ENCODE measurements around the gene DOCK4. TPM values are rescaled to one million over a fixed set of nuclear protein-coding genes. Genes with fewer than 3 reads are reported as not detected.

The DOCK4 gene
- polyA plus RNA-seq, 1 donor (not counting 4 experiments of a cell fraction or from before 2014, with no cell fraction given): 13.9 TPM

GRCh38 chr7:111780527-111780926 lies 425.7 kb downstream of the DOCK4 start:
- Histone ChIP-seq H3K4me3 (ENCODE audit: control insufficient read depth in 2 of 3, extremely low read depth in 1 of 3, insufficient read depth in 2 of 3, low read depth in 1 of 3, low read length in 3 of 3) (no peak overlapping the region), H3K27ac (ENCODE audit: control insufficient read depth, insufficient read depth, low read length) (no peak overlapping the region), H3K36me3 (ENCODE audit: control insufficient read depth in 2 of 2, extremely low read depth in 1 of 2, insufficient read depth in 2 of 2, low read length in 2 of 2) (no peaks in the 10 kb centered on the region), H2AFZ (ENCODE audit: control insufficient read depth, low read length) (no peak overlapping the region), H3K9me3 (ENCODE audit: control insufficient read depth, low read depth, low read length) (no peaks in the 10 kb centered on the region), H3K4me1 (ENCODE audit: control insufficient read depth, extremely low read depth, insufficient read depth, low read length) (no peaks in the 10 kb centered on the region), H3K9me1 (ENCODE audit: control insufficient read depth, extremely low read depth, insufficient read depth, low read length) (no peaks in the 10 kb centered on the region), H4K20me1 (ENCODE audit: control insufficient read depth, extremely low read depth, insufficient read depth, low read length) (no peaks in the 10 kb centered on the region), H3K27me3 (ENCODE audit: control insufficient read depth, extremely low read depth, insufficient read depth, low read length) (no peaks in the 10 kb centered on the region), H3K79me2 (ENCODE audit: control insufficient read depth, insufficient read depth, low read length) (no peaks in the 10 kb centered on the region), H3K9ac (ENCODE audit: control insufficient read depth, extremely low read depth, insufficient read depth, low read length) (no peak overlapping the region), H3K4me2 (ENCODE audit: control insufficient read depth, extremely low read depth, insufficient read depth, low read depth, low read length) (no peak overlapping the region)
- no peak for TF ChIP-seq CTCF (optimal IDR thresholded peaks at IDR 0.05 in 1 of 3, IDR thresholded peaks at IDR 0.05 in 1 of 3, conservative IDR thresholded peaks at IDR 0.05 in 1 of 3; ENCODE audit: extremely low read depth in 1 of 3, insufficient read depth in 2 of 3, low read length in 3 of 3)
- no peak for TF ChIP-seq EZH2 (IDR thresholded peaks at IDR 0.05; ENCODE audit: low read length)
- no peak for DNase-seq (ENCODE audit: low read depth, low spot score)
- dilution Hi-C loops (cut with MboI; ENCODE audit: extremely low pct_ligation_motif_present, low sequenced_read_pairs): no loop called here
- no peak for FAIRE-seq

GRCh38 chr7:111775206-111775605 lies 431.0 kb downstream of the DOCK4 start:
- no peak overlapping the region for H3K4me2 ChIP-seq (ENCODE audit: control insufficient read depth, extremely low read depth, insufficient read depth, low read depth, low read length)
- no peak overlapping the region for H3K4me3 ChIP-seq (ENCODE audit: control insufficient read depth in 2 of 3, extremely low read depth in 1 of 3, insufficient read depth in 2 of 3, low read depth in 1 of 3, low read length in 3 of 3)
- TF ChIP-seq EZH2 (IDR thresholded peaks at IDR 0.05; ENCODE audit: low read length) (no peak), CTCF (optimal IDR thresholded peaks at IDR 0.05 in 1 of 3, IDR thresholded peaks at IDR 0.05 in 1 of 3, conservative IDR thresholded peaks at IDR 0.05 in 1 of 3; ENCODE audit: extremely low read depth in 1 of 3, insufficient read depth in 2 of 3, low read length in 3 of 3) (no peak)
- no peaks in the 10 kb centered on the region for H3K9me3 ChIP-seq (ENCODE audit: control insufficient read depth, low read depth, low read length)
- no peak overlapping the region for H3K9ac ChIP-seq (ENCODE audit: control insufficient read depth, extremely low read depth, insufficient read depth, low read length)
- H3K79me2 ChIP-seq (ENCODE audit: control insufficient read depth, insufficient read depth, low read length): no peaks in the 10 kb centered on the region
- no peak for FAIRE-seq
- H3K9me1 ChIP-seq (ENCODE audit: control insufficient read depth, extremely low read depth, insufficient read depth, low read length): no peaks in the 10 kb centered on the region
- H3K4me1 ChIP-seq (ENCODE audit: control insufficient read depth, extremely low read depth, insufficient read depth, low read length): no peaks in the 10 kb centered on the region
- dilution Hi-C loops (cut with MboI; ENCODE audit: extremely low pct_ligation_motif_present, low sequenced_read_pairs): no loop called here
- DNase-seq (ENCODE audit: low read depth, low spot score): no peak
- no peak overlapping the region for H3K27ac ChIP-seq (ENCODE audit: control insufficient read depth, insufficient read depth, low read length)
- no peaks in the 10 kb centered on the region for H4K20me1 ChIP-seq (ENCODE audit: control insufficient read depth, extremely low read depth, insufficient read depth, low read length)
- no peaks in the 10 kb centered on the region for H3K27me3 ChIP-seq (ENCODE audit: control insufficient read depth, extremely low read depth, insufficient read depth, low read length)
- H3K36me3 ChIP-seq (ENCODE audit: control insufficient read depth in 2 of 2, extremely low read depth in 1 of 2, insufficient read depth in 2 of 2, low read length in 2 of 2): peaks cover 0 to 3% of the 10 kb centered on the region in 2 experiments
- H2AFZ ChIP-seq (ENCODE audit: control insufficient read depth, low read length): no peak overlapping the region
